ENCODE results near the gene QPCT.
"Not testable (repeated sequence)": the region's sequence is repeated elsewhere in the genome, so short reads cannot be mapped to it uniquely, and the experiment has no call there.

The QPCT gene

DNA sequence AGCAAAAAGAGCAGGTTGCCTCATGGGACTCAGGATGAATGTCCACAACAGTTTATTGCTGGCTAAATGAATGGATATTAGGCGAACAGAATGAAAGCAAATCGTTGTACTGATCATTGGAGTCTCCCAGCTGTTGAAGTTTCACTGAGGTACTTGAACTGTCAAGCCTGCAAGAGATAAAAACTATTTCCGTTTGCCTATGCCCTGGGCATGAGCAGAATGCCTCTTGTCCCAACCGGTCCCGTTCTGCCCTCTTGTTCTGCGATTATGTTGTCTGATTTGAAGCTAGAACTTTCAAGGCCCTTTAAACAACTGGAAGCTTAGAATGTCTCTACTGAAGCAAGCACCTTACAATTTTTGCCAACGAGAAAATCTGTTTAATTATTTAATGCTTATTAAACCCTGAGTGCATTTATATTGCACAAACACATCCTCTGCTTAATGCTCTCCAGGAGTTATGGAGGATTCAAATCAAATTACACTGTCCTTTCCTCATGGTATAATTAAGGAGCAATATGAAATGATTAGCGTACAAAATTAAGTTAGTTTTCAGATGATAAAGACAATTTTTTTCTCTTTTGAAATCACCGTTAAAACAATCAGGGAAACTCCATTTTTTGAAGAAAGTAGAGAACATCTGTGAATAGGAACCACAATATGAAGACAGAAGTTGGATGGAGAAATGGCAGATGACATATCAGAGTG lies 17.7 kb downstream of the QPCT start:
- DNase-seq, result no peak

DNA sequence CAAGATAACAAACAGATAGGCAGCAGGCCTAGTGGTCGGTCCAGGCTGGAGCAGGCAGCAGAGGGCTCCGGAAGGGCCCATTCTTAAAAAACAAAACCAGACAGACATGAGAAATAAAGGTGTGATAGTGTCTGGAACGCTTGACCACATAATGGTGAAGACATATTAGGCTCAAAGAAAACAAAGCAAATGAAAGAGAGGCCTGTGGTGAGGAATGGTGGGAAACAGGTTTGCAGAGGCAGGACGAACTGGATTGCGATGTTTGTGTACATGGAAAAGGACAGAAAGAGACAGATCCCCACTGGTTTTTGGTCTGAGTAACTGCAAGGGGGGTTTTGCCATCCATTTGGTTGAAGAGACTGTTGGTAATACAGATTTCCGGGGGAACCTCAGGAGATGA lies 19.9 kb downstream of the QPCT start:
- DNase-seq, result no peak

DNA sequence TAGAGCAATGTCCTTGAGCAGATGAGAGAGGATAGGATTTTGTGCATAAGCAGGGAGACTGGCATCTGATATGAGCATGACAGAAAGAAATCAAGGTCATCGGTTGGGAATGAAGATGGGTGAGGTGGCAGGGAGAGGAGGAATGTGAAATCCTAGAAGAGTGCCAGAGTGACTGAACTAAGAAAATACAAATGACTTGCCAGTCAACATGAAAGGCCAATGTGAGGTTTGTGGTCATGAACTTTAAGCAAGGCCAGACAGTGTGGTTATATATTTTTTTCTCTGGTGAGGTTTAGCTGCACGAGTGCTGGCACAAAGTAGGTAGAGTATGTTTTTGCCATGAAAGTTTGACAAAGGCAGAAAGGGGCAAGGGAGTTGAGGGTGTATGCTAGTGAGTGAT lies 21.2 kb downstream of the QPCT start:
- no peak for DNase-seq

DNA sequence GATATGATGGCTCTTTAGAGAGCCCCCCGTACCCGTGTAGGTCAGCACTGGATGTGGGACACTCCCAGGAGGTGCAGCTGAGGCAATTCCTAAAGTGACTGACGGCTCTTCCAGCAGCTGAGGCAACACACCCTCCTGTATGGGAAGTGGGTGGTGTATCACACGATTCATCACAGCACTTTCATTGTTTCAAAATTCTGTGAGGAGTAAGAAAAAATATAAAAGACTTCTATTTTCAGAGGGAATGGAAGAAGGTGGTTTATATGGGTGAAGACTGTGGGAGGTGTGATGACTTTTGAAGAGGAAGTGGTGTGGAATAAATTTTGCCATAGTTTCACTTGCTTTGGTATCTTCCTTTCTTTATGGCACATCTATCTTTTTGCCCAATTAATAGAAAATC lies 22.3 kb downstream of the QPCT start:
- DNase-seq, result no peak

DNA sequence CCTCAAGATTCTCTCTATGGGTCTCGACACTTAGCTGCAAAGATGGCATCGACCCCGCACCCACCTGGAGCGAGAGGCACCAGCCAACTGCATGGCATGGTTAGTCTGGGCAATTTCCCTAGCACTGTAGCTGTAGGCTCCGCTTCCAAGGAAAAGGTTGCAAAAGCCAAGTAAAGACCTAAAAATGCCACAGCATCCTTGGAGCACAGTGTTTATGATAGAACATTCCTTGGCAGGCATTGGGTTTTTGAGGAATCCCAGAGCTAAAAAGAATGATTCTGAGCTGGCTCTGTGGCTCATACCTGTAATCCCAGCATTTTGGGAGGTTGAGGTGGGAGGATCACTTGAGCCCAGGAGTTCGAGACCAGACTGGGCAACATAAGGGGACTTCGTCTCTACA lies 22.9 kb downstream of the QPCT start:
- DNase-seq, result no peak

DNA sequence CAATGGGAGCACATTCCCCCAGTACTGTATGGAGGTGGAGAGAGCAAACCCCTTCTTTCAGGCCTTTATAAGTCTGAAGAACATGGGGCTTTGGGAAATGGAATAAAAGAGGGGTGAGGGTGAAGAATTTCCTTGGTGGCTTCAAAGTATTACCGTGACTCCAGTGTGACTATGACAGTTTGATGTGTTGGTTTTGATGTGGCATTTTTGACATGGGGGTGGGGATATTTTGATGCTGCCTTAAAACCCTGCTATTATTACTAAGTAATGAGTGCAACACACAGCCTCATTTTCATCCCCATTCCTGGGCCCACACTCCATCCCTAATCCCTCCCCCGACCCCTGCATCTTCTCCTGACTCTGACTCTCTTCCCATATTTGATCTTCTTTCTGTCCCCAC lies 23.6 kb downstream of the QPCT start:
- DNase-seq, result no peak

DNA sequence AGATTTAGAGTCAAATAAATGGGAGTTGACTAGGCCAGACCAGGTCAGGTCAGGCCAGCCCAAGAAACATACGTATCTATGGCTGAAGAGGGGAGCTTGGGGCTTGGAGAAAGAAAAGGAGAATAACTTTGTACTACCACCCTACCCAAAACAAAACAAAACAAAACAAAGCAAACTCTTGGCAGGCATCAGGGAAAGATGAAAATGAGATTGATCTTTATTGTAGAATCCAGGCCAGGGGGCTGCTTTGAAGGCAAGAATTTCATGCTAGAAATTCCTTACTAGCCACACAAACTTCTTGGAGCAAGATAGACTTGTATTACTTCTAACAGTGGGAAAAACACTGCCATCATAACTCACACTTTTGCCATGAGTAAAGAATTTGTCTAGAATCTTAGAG lies 26.2 kb downstream of the QPCT start:
- no peak for DNase-seq

DNA sequence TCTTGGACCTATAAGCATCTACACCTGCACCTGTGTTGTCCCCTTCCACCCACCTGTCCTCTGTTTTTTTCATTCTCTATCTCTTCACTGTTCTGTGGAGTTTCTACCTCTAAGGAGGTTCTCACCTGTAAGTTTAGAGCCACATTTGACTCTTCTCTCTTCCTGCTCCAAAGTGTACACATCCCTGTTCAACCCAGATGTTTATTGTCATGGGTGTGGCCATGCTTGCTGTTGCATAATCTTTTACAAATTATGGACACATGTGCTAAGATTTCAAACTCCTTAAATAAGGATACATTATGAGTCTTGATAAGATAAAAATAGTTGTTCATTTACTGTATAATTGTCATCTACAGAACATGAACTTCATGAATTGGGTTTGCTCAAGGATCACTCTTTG lies 27.6 kb downstream of the QPCT start:
- no peak for DNase-seq

DNA sequence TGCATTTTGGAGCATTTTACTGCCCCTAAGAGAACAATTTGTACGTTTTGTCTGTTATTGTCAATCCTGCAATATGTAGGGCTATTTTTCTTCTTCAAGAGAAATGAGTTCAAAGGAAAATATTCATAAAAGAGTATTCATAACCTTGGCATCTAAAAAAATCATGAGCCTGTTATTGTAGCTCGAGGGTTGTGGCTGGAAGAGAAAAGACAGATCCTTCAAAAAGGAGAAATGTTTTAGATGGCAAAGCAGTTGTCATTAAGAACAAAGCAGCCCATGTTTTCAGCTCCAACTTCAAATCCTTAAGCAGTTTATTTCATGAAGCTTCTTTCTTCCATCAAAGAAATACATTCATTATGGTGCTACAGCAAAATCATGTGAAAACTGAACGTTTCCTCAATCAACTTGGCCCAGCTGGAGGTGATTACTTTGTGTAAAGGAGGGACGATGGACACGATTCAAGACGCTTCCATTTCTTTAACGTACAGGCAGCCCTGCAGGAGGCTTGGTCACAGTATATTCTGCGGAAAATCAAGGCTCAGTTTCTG lies 31.4 kb downstream of the QPCT start:
- no peak for DNase-seq

DNA sequence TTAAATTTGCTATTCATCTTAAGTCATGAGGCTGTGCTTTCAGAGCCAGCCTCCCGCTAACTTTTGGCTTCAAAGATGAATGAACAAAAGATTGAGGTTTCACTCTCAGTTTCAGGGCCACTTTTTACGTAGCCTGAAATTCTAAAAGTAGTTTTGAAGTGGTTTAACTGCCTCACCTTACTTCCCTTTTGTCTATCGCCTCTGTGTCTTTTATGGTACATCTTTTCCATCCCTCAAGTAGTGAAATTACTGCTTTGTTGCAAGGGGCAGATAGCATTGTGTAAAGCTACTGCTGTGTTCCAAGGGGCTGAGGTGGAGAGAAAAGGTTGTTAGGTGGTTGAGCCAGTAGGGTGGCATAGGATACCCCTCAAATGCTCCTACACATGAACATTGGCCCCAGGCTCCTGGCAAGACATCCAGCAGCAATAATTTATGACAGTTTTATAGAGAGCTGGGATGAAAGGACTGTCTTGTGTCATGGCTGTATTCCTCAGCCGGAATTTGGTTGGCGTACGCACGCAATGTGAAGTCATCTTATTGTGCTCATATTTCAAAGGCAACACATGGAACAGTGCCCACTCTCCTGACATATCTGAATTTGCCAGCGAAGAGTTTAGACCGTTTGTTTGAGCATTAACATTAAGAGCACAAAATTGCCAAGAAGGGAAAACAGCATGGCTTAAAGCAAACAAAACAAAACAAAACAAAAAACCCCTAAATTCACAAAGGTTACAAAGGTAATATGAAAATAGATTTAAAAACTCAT lies 32.2 kb downstream of the QPCT start:
- no peak for DNase-seq

DNA sequence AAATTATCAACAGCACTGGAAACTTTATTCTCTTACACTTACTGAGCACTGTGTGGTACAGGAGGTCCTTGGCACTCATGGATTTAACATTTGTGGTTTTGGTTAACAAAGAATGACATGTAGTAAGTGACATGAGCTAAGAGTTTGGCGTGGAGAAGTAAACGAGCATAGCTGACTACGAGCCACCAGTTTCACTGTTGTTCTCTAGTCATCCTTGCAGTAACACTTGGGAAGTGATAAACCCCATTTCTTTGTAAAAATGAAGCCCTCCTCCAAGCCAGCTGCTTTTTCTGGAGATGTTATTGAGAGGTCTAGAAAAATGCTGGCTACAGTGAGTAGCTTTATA lies 32.7 kb downstream of the QPCT start:
- no peak for DNase-seq

DNA sequence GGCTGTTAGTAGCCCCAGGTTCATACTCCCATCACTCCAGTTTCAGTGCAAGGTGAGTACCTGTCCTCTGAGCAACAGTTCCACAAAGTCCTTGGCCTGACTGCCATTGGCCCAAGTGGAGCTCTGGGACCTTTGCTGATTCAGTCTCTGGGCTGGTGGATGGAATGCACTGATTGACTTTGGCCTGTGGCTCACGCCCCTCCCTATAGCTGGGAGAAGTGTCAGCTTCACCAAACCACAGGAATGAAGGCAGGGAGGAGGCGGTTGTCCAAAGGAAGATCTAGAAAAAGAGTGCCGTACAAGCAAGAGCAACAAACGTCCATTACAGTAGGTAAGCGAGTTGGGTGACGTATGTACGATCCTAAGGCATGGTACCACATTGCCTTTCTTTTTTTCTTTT lies 34.0 kb downstream of the QPCT start:
- DNase-seq, result no peak

DNA sequence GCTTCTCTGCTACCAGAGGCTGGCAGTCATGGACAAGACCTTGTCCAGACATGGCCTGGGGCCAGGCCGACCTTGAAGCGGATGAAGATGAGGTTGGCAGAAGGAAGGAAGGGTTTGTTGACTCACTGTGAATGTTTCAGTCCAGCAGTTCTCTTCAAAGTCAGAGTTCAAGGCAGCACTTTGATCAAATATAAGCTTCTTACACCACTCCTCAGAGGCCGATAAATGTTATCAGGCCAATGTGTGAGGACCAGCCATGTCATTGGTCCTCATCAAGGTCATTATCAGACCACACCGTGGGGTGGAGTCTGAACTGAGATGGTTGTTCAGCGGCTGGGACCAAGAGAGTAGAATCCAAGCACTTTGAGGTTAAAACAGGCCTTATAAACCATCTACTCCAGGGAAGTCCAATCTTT lies 35.5 kb downstream of the QPCT start:
- no peak for DNase-seq

DNA sequence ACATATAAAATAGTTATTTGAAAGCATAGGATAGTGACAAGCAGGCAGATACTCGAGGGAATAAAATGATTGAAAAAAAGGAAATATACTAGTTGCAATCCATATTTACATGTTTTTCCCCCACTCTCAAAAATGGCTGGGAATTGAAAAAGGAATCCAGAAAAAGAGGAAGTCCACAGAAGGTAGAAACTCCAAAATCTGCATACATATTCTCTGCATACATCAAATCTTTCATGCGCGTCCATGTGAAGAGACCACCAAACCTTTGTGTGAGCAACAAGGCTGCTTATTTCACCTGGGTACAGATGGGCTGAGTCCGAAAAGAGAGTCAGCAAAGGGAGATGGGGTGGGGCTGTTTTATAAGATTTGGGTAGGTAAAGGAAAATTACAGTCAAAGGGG lies 36.4 kb downstream of the QPCT start:
- DNase-seq, result not testable (repeated sequence)

DNA sequence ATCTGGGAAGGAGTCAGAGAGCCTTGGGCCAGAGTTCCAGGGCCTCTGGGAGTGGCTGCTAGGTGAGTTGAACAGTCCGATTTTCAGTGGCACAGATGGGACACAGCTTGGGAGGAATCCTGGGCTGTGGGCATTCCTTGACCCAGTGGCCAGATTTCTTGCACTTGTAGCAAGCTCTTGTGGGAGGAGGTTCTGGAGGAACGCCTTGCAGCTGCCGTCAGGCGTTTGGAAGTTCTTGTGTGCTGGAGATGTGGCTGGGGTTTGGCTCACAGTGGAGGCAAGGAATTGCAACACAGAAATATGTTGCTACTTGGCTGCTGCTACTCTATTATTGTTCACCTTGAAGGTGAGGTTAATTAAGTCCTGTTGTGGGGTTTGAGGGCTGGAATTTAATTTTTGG lies 39.8 kb downstream of the QPCT start:
- not testable (repeated sequence) for DNase-seq

DNA sequence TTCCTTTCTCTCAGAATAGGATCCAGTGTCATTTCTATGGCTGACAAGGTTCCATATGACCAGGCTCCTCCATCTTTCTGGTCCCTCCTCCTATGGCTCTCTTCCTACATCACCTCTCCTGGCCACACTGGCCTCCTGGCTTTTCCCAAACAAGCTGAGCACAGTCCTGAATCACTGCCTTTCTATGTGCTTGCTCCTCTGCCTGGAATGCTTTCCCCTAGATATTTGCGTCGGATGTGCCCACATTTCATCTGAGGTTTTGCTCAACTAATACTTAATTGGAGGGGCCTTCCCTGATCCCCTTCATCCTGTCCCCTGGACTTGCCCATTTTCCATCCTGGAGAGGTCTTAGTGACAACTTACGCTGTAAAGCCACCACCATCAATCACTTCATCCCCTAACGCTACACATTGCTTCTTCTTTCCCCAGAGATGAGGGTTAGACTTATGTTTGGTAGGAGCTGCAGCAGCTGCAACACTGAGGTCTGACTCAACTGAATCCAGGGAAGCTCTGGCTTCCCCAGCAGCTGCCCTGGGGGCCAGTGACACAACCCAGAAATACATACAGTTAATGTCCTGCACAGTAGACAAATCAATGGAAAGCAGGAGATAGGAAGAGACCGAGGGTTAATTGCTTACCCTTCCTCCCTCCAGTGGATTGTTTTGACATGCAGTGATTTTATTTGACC lies 42.9 kb downstream of the QPCT start:
- DNase-seq, result no peak

DNA sequence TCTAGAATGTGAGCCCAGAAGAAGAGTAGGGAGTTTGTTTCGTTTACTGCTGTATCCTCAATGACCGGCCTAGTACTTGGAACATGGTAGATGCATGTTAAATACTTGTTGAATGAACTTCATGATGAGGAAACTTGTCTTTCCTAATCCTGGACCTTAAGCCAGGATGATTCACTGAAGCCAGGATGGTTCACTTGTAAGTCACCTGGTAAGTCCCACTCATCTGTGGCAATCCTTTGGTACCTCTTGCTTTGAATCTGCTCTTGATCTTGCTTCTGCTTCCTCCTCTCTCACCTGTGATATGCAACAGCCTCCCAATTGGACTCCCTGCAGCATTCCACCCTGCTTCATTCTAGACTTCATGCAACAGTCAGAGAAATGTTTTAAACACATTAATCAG lies 43.6 kb downstream of the QPCT start:
- no peak for DNase-seq

DNA sequence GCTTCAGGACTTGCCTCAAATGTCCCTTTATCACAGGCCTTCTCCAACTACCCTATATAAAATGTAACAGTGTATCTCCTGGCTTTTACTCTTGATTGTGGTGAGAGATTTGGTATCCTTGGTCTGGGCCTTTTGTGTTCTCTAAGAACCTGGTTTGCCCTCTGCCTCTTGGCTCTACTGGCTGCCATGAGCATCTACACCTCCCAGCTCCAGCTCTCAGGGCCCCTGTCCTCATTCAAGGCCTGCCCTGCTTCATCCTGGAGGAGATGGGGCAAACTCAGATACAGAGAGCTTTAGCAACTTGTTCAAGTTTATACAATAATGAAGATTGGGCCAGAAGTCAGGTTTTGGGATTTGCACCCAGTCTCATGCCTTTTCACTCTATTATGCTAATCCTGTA lies 45.0 kb downstream of the QPCT start:
- no peak for DNase-seq

DNA sequence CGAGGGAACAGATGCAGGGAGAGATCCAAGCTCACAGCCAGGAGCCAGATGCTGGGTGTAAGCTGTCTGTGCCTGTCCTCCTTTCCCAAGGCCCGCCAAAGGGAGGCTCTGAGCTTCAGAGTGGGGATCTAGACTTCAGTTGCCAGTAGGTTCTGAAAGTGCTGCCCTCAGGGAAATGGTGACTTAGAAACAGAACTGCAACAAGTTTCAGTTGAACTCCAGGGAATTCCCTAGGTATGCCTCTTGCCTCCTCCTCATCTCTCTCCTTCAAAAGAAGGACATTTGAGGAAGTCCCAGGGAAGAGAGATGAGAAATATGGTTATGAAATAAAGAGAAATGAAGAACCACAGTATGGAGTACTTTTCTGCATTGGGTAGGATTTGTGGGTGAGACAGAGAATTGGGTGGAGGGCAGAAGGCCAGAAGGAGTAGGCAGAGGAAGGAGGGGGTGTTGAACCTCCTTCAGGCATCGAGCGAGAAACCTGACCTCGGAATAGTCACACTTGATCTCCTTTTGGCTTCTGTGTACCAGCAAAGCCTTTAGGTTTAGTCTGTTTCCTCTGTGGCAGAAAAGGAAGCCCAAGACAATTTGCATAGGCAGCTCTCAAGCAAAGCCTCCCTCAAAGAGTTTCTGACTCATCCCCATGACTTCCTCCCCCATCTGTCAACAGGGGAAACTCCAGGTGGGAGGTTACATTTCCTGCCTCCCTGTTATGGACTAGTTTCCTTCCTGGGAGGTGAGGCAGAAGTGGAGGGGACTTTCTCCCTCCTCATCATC lies 45.7 kb downstream of the QPCT start:
- no peak for DNase-seq

DNA sequence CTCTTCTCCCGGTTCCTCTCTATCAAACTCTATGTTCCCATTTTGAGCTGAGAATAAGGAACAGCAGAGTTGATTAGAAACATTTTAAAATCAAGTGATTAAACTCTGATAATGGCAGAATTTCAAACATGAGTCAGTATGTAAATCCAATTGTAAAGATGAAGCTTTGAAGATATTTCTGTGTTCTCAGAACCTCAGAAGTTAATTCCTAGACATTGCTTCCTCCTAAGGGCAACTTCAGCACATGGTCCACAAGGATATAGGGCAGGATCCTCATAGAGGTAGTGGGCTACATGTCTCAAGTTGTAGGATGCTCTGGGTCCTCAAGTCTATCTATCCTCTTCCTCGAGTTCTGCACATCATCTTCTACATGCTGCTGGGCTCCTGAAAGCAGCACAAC lies 46.3 kb downstream of the QPCT start:
- DNase-seq, result no peak

DNA sequence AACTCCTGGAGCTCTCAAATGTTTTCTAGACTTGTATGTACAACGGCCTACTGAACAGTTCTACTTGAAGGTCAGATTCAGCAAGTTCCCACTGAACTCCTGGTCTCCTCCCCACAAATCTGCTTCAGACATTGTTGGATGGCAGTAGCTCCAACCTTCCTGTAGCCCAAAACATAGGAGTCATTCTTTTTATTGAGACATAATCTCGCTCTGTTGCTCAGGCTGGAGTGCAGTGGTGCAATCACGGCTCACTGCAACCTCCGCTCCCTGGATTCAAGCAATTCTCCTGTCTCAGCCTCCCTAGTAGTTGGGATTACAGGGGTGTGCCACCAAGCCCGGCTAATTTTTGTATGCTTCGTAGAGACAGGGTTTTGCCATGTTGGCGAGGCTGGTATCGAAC lies 47.3 kb downstream of the QPCT start:
- no peak for DNase-seq

DNA sequence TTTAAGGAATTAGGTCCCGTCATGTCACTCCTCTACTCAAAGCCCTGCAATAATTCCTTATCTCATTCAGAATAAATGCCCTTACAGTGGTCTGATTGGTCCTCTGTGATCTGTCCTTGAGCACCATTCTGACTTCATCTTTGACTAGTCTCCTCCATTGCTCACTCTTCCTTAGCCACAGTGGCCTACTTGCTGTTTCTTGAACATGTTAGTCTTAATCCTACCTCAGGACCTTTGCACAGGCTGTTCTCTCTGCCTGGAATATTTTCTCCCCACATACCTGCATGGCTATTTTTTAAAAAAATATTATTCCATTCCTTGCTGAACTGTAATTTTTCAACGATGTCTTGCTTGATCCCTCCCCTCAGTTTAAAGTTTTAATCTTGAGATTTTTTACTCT lies 48.0 kb downstream of the QPCT start:
- DNase-seq, result no peak

DNA sequence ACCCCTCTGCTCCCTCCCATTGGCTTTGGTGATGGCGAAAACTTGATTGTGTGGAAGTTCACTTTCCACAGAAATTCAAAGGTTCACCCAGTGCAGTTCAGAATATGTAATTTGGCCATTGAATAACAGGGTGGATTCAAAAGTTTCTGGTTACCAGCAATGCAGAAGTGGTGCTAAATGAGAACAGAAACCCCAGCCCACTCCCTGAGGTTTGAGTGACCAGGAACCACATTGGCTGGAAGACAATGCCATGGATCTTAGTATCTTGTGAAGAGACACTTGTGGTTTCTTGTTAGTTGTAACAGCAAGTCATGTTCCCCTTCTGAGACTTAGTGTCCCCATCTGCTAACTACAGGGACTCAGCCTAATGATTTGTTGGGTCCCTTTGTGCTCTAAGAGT lies 49.8 kb downstream of the QPCT start:
- DNase-seq, result no peak
